ENCODE data around the gene PAX2.

PAX2 gene

DNA sequence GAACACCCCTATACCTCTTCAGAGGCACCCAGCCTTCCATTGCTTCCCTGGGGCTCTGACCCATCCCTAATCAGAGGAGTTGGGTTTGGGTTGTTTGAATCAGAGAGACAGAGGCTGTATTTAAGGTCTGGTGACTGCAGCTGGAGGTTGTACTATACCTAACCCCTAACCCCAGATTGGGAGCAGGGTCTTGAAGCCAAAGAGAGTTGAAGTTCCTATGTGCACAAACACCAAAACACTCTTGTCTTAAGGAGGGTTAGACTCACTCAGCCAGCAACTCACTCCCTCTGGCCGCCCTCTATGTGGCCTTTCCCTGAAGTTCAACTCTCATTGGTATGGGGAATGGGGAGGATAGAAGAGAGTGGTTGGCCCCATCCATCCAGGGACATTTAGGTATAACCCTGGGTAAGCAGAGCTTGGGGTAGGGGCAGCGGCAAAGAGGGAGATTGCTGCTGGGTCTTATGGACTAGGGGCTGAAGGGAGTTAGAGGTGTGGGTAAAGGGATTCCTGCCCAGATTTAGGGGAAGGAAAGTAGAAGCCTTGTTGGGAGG lies 80.0 kb downstream of the PAX2 start:
- DNase-seq, result no peak

DNA sequence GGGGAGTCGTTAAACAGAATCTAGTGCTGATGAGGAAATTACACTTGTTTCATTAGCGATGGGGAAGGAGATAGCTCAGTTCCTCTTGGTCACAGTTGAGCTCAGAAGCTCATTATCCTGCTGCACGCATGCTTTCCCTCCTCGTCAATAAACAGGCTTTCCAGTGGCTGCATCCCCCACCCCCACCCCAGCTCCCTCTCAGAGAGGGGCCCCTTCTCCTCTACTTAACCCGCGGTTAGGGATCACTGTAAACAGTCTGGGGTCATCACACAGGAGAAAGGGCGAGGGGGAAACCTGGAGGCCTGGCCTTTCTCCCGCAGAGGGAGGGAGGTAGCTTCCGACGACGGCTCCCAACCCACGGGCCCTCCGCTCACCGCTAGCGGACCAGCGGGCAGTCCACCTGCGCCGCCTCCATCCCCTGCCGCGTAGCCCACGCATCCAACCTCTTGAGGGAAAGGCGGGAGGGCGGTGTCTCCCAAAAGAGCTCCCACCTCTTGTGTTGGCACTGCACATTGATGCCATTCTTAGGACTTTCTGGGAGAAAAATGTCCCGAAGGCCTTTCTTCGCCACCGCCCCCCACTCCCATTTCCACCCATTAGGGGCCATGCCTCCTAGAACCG lies 80.8 kb downstream of the PAX2 start:
- DNase-seq, result no peak

DNA sequence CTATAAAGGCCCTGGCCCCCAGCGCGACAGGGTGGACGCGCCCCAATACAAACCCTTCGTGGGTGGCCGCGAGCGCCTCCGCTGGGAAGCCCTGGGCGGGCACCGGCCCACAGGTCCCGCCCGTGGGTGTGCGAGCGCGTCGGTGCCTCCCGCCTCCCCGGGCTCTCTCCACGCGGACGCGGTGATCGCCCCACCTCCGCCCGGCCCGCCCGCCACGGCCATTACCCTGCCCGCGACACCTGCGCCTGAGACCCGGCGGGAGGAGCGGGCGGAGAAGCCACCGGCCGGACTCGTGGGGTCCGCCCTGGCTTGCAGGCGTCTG lies 81.2 kb downstream of the PAX2 start:
- DNase-seq, result no peak

DNA sequence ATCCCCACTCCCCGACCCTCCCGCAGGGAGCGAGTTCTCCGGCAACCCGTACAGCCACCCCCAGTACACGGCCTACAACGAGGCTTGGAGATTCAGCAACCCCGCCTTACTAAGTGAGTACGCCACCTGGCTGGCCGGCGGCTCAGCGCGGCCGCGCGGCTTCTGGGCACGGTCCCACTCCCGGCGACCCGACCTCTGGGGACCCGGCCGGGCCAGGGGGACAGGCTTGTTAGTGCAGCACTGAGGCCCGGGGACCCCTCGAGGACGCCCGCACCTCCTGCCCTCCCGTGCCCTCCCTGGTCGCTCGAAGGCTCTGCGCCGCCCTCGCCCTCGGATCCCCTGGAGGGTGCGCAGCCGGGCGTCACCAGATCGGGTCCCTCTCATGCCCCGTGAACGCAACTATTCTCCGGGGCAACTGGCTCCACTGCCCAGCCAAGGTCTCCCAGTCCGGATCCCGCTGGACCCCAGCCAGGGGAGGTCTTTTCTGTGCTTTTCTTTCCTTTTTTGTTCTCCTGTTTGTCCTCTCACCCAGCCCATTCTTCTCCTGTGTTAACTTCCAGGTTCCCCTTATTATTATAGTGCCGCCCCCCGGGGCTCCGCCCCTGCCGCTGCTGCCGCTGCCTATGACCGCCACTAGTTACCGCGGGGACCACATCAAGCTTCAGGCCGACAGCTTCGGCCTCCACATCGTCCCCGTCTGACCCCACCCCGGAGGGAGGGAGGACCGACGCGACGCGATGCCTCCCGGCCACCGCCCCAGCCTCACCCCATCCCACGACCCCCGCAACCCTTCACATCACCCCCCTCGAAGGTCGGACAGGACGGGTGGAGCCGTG lies 81.8 kb downstream of the PAX2 start:
- DNase-seq, result no peak

DNA sequence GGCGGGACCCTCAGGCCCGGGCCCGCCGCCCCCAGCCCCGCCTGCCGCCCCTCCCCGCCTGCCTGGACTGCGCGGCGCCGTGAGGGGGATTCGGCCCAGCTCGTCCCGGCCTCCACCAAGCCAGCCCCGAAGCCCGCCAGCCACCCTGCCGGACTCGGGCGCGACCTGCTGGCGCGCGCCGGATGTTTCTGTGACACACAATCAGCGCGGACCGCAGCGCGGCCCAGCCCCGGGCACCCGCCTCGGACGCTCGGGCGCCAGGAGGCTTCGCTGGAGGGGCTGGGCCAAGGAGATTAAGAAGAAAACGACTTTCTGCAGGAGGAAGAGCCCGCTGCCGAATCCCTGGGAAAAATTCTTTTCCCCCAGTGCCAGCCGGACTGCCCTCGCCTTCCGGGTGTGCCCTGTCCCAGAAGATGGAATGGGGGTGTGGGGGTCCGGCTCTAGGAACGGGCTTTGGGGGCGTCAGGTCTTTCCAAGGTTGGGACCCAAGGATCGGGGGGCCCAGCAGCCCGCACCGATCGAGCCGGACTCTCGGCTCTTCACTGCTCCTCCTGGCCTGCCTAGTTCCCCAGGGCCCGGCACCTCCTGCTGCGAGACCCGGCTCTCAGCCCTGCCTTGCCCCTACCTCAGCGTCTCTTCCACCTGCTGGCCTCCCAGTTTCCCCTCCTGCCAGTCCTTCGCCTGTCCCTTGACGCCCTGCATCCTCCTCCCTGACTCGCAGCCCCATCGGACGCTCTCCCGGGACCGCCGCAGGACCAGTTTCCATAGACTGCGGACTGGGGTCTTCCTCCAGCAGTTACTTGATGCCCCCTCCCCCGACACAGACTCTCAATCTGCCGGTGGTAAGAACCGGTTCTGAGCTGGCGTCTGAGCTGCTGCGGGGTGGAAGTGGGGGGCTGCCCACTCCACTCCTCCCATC lies 82.7 kb downstream of the PAX2 start:
- DNase-seq, result peak; percentile 6

DNA sequence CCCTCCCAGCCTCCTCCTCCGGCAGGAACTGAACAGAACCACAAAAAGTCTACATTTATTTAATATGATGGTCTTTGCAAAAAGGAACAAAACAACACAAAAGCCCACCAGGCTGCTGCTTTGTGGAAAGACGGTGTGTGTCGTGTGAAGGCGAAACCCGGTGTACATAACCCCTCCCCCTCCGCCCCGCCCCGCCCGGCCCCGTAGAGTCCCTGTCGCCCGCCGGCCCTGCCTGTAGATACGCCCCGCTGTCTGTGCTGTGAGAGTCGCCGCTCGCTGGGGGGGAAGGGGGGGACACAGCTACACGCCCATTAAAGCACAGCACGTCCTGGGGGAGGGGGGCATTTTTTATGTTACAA lies 83.3 kb downstream of the PAX2 start:
- no peak for DNase-seq

DNA sequence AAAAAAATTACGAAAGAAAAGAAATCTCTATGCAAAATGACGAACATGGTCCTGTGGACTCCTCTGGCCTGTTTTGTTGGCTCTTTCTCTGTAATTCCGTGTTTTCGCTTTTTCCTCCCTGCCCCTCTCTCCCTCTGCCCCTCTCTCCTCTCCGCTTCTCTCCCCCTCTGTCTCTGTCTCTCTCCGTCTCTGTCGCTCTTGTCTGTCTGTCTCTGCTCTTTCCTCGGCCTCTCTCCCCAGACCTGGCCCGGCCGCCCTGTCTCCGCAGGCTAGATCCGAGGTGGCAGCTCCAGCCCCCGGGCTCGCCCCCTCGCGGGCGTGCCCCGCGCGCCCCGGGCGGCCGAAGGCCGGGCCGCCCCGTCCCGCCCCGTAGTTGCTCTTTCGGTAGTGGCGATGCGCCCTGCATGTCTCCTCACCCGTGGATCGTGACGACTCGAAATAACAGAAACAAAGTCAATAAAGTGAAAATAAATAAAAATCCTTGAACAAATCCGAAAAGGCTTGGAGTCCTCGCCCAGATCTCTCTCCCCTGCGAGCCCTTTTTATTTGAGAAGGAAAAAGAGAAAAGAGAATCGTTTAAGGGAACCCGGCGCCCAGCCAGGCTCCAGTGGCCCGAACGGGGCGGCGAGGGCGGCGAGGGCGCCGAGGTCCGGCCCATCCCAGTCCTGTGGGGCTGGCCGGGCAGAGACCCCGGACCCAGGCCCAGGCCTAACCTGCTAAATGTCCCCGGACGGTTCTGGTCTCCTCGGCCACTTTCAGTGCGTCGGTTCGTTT lies 83.9 kb downstream of the PAX2 start:
- no peak for DNase-seq

DNA sequence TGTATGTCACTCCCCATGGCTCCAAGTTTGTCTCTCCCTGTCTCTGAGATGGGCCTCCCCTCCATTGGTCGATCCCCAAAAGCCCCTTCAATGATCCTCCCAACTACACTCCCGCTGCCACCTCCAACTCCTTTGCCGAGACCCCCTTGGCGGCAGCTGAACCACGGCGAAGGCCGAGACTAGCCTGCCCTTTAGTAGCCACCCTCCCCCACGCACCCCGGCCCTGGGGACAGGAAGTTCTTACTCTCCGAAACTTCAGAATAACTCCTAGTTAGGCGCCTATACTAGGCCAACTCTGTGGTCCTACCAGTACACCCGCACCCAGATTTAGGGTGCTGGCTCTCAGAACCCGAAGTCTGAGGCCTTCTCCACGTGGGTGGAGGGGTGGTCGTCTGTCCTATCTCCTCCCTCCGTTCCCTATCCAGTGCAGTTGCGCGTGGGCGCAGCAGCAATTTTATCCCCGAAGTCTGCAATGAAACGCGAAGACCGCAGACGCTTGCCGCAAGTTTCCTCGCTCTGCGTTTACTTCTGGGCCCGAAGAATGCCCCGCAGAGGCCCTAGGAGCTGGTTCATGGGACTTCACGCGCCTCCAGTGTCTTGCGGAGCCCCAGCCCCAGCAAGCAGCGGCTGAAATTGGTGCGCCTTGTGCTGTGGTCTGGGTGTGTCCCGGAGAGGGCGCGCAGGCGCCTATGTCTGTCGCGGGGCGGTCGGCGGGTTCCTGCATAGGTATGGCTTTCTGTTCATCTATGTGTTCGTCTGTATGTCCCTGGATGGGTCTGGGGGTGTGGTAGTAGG lies 84.7 kb downstream of the PAX2 start:
- DNase-seq, result no peak

DNA sequence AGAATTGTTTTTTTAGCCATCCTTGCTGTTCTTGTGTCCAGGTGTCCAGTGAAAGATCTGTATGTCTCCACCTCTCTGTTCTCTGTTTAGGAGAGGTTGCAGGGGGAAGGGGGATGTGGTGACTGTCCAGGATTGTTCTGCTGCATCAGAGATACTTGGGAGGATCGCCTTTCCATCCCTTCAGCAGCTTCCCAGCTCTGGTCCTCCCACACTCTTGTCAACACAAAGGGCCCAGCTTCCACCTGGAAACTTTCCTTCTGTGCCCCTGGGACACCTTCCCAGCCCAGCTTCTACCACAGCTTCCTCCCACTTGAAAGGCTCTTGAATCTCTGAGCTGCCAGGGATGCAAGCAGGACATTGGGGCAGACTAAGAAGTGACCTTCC lies 85.3 kb downstream of the PAX2 start:
- DNase-seq, result no peak

DNA sequence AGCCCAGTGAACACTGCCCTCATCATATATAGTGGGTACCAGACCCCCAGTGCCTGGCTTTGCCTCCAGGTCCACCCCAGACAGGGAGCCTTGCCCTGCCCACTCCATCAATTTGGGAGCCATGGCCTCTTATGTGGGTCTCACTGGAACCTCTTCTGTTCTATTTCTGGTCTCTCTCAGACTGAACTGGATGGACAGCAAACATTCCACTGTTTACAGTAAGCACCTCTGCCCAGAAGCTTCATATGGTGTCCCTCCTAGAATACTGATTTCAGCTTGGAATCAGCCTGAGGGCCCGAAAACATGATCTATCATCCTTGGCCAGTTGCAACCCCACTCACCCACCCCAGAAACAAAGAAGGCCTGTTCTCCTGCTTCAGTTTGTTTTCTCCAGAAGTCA lies 86.4 kb downstream of the PAX2 start:
- no peak for DNase-seq

DNA sequence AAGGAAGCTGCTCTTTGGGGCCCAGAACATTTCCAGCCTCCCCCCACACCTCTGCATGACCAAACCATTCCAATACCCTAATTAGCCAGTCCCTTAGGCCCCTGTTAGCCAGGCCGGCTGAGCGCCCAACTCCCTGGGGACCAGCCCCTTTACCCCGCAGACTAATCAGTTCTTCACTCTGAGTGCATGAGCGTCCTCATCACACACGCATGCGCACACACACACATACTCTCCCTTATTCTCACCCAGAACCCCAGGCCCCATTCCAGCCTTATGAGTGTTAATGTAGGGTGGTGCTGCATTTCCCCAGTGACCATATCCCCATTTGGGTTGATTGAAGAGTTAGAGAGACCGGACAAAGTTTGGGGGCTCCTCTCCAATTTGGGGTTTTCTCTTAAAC lies 90.4 kb downstream of the PAX2 start:
- DNase-seq, result no peak

DNA sequence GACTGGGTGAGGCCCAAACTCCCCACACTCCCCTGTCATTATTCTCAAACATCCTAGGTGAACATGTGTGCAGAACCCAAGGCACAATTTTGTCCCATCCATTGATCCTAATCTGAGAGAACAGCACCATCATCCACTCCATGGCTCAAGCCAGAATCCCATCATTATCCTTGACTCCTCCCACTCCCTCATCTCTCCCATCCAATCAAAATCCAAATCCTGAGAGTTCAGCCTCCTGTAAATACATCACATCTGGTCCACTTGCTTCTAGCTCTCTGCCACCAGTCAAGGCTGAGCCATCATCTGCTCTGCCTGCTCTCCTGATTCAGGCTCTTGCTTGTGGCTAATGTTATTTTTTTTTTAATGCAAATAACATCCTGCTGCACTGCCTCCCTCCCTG lies 91.5 kb downstream of the PAX2 start:
- no peak for DNase-seq

DNA sequence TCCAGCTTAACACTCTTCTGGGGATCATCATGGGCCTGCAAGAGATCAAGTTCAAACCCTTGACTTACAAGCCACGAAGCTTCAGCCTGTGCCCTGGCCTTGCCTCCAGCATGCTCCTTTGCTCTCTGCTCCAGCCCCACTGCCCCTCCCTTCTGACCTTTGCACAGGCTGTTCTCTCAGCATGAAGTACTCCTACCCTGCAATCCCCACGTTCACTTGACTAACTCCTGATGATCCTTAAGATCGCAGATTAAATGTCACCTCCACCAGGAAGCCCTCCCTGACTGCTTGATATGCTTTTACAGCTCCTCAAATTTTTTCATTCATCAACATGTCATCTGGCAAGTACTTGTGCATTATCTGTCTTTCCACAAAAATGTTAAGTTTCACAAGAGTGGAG lies 91.9 kb downstream of the PAX2 start:
- DNase-seq, result no peak

DNA sequence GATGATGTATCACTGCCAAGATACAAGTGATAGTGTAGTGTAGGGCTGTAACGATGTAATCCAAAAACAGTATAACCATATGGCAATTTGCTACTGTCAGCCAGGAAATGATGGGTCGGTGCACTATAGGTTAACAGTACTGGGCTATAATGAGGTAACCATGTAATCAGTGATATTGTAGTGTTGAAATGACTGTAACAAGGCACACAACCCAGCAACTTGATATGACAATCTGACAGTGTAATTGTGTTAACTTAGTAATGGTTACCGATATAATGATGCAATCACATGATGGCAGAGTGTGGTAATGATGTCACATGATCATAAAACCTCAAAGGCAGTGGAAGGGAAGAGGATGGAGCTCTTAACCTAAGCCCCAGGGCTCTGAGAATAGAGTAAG lies 93.6 kb downstream of the PAX2 start:
- no peak for DNase-seq

DNA sequence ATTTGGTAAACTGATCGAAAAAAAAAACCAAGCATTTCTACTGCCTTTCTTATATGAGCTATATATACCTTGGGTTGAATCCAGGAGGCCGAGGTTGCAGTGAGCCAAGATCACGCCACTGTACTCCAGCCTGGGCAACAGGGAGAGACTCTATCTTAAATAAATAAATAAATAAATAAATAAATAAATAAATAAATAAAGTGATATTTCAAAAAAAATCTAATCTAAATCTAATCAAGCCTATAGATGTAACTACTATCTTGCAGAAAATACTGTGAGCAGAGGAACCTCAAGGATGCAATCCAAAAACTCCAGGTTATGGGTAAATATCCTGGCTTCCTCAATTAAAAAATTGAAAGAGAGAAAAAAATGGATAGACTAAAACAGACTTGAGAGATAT lies 96.1 kb downstream of the PAX2 start:
- DNase-seq, result no peak

DNA sequence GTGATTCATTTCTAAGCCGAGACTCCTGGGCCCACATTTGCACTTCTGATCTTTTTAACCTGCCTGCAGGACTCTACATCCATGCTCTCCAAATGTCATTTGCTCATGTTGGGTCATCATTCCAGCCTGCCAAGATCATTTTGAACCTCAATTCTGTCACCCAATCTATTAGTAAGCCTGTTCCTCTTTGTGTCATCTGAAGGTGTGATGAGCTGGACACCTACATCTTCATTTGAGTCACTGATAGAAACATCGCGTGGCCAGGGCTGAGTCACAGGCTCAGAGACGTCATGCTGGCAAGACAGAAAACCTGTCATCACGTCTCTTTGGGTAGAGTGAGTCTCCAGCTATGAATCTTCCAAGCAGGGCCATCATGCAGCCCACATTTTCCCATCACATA lies 102.1 kb downstream of the PAX2 start:
- DNase-seq, result peak; percentile 74

DNA sequence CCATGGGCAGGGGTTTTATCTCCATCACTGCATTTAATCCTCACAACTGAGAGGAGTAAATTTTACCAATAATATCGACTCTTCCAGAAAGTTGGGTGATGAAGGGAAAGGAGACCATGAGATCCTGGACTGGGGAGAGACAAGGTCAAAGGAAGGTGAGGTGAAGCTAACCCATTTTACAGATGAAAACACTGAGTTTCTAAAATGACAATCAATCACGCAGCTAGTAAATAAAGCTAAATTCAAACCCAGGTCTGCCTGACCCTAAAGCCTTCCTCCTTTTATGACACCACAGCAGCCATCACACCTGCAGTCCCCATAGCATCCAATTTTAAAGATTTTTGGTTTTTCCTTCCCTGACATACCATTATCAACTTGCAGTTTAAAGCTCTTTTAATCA lies 103.4 kb downstream of the PAX2 start:
- DNase-seq, result no peak

DNA sequence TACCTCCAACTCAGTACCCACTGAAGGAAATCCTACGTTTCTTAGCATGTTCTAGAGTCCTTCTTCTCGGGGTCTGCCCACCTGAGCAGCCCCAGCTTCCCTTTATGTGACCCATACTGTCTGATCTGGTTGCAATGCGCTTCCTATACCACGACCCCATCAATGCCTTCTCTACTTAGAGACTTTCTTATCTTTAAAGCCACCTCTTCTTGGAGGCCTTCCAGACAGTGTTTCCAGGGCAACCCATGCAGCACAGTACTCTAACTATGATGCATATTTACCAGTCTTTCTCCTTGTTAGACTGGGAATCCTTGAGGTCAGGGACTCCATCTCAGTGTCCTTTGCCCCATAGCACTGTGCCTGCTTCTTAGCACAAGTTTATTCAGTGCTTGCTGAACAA lies 112.9 kb downstream of the PAX2 start:
- DNase-seq, result no peak

DNA sequence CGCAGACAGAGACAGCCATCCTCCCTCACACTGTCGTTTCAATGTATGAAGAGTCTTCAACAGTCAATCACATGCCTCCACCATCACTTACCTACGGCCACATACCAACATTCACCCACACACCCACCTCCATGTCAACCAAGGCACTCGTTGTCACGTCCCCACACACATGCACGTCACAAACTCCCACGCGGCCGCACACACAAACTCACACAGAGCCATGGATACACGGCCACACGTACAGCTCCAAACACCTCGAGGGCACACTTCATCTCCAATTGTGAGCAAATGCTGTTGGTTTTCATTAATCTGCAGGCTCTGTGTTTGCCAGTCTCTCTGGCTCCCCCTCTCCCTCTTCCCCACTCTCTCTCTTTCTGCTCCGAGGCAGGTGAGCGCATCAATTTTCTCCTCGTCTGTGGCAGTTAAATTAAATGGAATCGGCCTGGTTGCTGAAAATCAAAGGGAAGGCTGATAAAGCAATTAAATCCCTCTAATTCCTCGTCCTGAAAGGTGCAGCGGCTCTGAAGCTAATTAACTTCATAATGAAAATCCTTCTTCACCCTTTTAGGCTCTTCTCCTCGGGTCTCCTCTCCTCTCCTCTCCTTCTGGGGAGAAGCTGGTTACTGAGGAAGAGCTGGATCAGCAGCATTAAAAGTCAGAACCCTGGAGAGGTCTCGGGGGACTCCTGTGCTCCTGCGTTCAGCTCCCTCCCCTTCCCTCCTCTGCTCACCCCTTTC lies 113.5 kb downstream of the PAX2 start:
- DNase-seq, result no peak

DNA sequence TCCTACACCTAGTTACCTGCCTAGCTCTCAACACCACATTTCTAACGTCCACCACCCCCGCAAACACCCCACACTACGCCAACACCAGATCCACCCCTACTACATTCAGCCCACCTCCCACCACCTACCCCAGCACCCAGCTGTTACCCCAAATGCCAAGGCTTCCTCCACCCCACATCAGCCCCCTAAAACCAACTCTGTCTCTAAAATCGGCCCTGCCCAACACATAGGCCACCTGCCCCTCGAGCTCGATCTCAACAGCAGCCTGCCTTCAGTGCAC lies 114.0 kb downstream of the PAX2 start:
- DNase-seq, result no peak

DNA sequence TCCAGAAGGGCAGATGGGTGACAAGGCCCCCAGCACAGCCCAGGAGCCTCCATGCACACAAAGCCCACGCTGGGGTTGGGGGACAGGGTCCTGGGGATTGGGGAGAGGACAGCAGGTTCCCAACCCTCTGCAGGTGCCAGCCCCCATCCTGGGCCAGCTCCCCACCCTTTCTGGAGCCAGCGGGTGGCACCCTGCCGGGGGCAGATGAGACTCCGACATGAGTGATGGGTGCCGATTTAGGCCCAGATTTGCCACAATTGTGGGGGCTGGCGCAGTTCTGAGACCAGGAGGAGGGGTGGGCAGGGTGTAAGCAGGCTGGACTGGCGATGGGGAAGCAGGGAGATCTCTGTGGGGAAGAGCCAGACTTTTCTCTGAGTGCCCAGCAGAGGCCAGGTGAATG lies 118.1 kb downstream of the PAX2 start:
- no peak for DNase-seq
